ENCODE measurements around the gene TRIM39. TPM values are rescaled to one million over a fixed set of nuclear protein-coding genes. Genes with fewer than 3 reads are reported as not detected.

The TRIM39 gene
- total RNA-seq, 2 donors from 2014 or later = 10.1 to 12.1 TPM

- Histone ChIP-seq H3K27me3 (no peaks in the 10 kb centered on the region), H3K27ac (no peak overlapping the region), H3K9ac (ENCODE audit: low read depth in 2 of 2, low read length in 2 of 2) (no peak overlapping the region), H3K4me3 (no peak overlapping the region), H3K4me1 (peaks cover 5% of the 10 kb centered on the region), H3K36me3 (peaks cover 4% of the 10 kb centered on the region), H3K9me3 (no peaks in the 10 kb centered on the region)
- no peak for DNase-seq
- TF ChIP-seq CTCF (IDR thresholded peaks at IDR 0.05) = no peak
- intact Hi-C loops (cut with DNase I) = no loop called here
Observed at GRCh38 chr6:30341728-30342127, 15.0 kb downstream of the TRIM39 start.

- H3K27me3 ChIP-seq = no peaks in the 10 kb centered on the region
- no peak overlapping the region for H3K27ac ChIP-seq
- H3K9me3 ChIP-seq = no peaks in the 10 kb centered on the region
- no peak overlapping the region for H3K9ac ChIP-seq (ENCODE audit: low read depth in 2 of 2, low read length in 2 of 2)
- no peak for DNase-seq
- no peaks in the 10 kb centered on the region for H3K36me3 ChIP-seq
- no peak for TF ChIP-seq CTCF (IDR thresholded peaks at IDR 0.05)
- peaks cover 5% of the 10 kb centered on the region for H3K4me1 ChIP-seq
- intact Hi-C loops (cut with DNase I) = no loop called here
- no peak overlapping the region for H3K4me3 ChIP-seq
Observed at GRCh38 chr6:30344191-30344867, 17.6 kb downstream of the TRIM39 start.

GRCh38 chr6:30344868-30345671 is 18.3 kb downstream of the TRIM39 start, which contains the start of gene RPP21:
Gene RPP21, plus strand, starts transcription at chr6:30345156. Its CDS starts 16 bp downstream, at chr6:30345172.
- H3K36me3 ChIP-seq = no peaks in the 10 kb centered on the region
- H3K4me1 ChIP-seq = peaks cover 5% of the 10 kb centered on the region
- intact Hi-C loops (cut with DNase I) = no loop called here
- H3K27me3 ChIP-seq = no peaks in the 10 kb centered on the region
- peak; percentile 92 for DNase-seq
- TF ChIP-seq CTCF (IDR thresholded peaks at IDR 0.05) = no peak
- no peaks in the 10 kb centered on the region for H3K9me3 ChIP-seq
- peak within 1 kb of the TSS; percentile 82 for H3K4me3 ChIP-seq
- H3K27ac ChIP-seq = peak within 1 kb of the TSS; percentile 80
- H3K9ac ChIP-seq (ENCODE audit: low read depth in 2 of 2, low read length in 2 of 2) = peak within 1 kb of the TSS; percentile 68 to 84

GRCh38 chr6:30345852-30346251 is 19.1 kb downstream of the TRIM39 start:
- no peak for DNase-seq
- Histone ChIP-seq H3K27ac (no peak overlapping the region), H3K36me3 (no peaks in the 10 kb centered on the region), H3K4me3 (peak overlapping the region; percentile 82), H3K4me1 (peaks cover 5% of the 10 kb centered on the region), H3K27me3 (no peaks in the 10 kb centered on the region), H3K9me3 (no peaks in the 10 kb centered on the region), H3K9ac (ENCODE audit: low read depth in 2 of 2, low read length in 2 of 2) (peak overlapping the region; percentile 2 to 6)
- TF ChIP-seq CTCF (IDR thresholded peaks at IDR 0.05) = no peak
- intact Hi-C loops (cut with DNase I) = no loop called here

- Histone ChIP-seq H3K27ac (no peak overlapping the region), H3K9ac (ENCODE audit: low read depth in 2 of 2, low read length in 2 of 2) (no peak overlapping the region), H3K4me1 (peaks cover 5% of the 10 kb centered on the region), H3K4me3 (no peak overlapping the region), H3K27me3 (no peaks in the 10 kb centered on the region), H3K36me3 (no peaks in the 10 kb centered on the region), H3K9me3 (no peaks in the 10 kb centered on the region)
- no peak for TF ChIP-seq CTCF (IDR thresholded peaks at IDR 0.05)
- intact Hi-C loops (cut with DNase I) = no loop called here
- DNase-seq = no peak
Observed at GRCh38 chr6:30348957-30349356, 22.2 kb downstream of the TRIM39 start.

Data from colonic mucosa (tissue), 4 donors.